HG02840 (cell line): Measurements from ENCODE around the gene NEDD9.

Source experiments
- ATAC-seq: cut with Tn5 transposase; IDR thresholded peaks from one replicate; pipeline ENCODE4 v1.9.1; 2021; ENCODE audit warnings: mild to moderate bottlenecking, moderate library complexity, moderate number of reproducible peaks; ENCODE audit not compliant: unreplicated experiment, low FRiP score

Gene NEDD9

DNA sequence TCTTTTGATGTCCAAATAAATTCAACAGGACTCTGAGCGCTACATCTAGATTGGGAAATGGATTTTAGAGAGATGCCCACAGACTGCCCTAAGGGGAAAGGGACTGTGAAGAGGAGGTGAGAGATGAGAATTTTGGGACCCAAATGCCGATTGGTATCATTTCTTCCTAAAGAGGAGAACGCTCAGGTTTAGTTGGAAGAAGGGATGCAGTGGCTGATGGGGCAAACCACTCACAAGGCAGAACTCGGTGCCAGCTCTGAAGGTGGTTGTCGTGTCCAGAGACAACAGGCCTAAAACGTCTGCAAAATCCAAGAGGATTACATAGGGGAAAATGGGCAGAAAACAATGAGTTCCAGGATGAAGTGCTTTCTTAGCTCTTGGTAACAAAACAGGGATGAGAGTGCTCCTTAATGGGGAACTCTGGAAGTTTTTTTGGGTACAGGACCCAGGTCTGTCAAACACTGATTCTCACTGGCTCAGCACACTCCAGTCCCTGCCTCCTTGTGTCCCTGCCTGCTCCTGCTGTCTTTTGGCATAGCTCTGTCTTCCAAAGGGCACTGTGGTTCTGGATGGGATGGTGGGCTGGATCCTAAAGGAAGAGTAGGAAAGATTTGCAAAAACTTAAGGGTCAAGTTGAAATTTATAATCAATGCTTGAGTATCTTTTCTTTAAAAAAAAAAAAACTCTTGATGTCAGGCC is 29.0 kb downstream of the NEDD9 start:
- no peak for ATAC-seq

- no peak for ATAC-seq
Observed at GRCh38 chr6:11202513-11203305, 29.8 kb downstream of the NEDD9 start.

GRCh38 chr6:11201772-11202512 is 30.5 kb downstream of the NEDD9 start:
- no peak for ATAC-seq

DNA sequence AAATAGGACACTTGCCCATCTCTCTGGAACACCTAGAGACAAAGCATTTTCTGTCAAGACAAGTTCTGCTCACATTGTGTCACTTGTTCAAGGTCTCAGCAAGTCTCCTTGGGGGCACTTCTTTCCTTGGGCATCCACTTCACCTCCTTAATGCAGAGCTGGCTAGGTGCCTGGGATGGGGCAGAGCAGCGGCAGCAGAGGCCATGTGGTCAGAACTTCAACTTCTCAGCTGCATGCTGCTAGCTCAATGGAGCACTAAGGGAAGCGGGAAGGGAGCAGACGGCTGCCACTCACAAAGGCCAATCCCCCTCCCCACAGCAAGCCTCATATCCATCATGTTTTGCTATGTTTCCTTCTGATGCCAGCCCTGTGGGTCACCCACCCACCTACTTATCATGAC is 31.5 kb downstream of the NEDD9 start:
- no peak for ATAC-seq

DNA sequence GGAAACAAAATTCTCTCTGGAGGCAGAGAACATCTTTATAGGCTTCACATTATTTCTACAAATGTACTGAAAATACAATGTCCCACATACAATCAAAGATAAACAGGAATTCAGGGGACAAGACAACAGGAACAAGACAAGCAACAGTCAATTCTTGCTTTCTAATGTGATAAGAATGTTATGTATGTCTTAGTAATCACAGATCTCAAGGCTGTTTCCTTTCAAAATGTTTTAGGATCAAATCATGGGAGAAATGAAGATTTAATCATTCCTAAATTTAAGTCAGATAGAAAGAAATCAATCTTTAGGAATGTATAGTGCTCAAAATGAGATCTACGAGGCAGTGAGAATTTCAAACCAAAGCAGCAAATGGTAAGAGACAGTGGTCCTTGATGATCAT is 32.1 kb downstream of the NEDD9 start:
- ATAC-seq = no peak

GRCh38 chr6:11198663-11199603 is 33.5 kb downstream of the NEDD9 start:
- no peak for ATAC-seq

- no peak for ATAC-seq
Observed at GRCh38 chr6:11197850-11198249, 34.6 kb downstream of the NEDD9 start.

DNA sequence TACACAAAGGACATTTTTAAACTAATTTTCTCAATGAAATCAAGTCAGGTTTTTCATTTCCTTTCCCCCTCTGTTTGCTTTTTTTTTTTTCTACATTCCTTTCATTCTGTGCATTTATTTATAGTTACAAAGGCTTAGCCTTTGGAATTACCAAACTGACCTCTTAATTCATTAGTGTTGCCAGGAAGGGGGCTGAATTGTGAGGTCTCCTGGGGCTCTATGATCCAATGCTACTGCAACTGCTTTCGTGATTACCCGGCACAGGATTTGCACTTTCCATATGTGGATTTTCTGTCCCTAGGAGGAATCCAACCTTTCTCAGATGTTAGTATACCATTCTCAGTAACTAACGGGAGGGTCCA is 35.3 kb downstream of the NEDD9 start:
- ATAC-seq = no peak

DNA sequence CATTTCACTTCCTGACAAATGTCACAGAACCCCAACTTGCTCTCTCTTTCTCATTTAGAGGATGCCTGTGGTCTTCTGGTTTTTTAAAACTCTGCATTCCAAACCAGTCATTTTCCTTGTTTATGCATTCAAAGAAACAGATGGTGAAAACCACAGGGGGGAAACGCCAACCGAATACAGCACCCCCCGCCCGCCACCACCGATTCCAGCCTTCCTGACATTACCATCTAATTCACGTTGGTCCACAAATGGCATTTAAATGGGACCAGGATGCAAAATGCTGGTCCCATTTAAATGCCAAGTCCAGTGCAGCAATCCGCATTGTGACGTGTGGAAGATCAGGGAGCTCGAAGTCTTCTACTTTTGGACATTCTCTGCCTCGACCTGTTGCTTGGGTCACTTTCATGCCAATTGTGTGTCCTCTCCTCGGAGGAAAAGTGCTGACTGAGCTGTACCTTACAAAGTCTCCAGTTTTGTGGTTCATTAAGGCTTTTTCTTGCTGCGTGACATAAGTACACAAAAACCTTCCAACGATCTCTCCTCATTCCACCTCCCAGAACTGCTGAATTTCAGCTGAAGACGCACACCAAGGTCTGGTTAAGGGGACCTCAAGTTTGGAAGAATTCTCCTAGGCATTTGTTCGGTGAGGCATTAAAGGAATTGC is 35.8 kb downstream of the NEDD9 start:
- no peak for ATAC-seq

DNA sequence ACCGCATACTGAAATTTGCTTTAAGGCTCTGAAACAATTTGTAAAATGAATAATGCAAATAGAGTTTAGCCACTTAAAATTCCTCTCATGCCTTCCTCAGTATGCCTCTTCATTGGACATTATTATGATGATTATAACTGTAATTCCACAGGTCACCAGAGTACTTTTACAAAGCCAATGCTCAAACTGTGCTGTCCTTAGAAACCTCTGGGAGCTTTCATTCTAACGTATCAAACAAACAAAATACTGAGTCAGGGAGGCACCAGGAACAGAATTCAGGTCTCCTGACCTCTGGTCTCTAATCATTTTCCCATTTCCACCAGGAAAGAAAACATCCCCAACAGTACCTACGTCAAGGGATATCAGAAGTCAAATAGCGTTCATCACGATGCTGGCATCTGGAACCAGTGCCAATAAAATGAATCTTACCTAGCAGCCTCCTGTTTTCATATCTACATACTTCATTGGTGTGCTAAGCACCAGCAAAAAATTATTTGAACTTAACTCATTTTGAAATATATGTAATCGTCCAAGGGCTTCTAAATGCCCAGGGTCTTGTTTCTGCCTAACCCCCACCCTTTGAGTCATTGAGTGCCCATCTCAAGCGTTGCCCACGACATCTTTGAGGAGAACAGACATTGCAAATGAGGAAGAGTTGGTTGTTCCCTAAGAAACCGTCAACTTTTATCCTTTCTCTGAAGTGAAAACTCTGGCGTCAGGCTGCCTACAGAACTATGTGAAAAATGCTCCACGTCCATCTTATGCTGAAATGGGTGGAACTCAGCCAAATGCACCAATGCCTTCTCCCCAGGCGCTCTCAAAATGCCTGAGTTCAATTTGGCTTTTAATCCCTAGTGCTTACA is 37.9 kb downstream of the NEDD9 start:
- ATAC-seq = no peak

- ATAC-seq = no peak
Observed at GRCh38 chr6:11193434-11193833, 39.0 kb downstream of the NEDD9 start.

DNA sequence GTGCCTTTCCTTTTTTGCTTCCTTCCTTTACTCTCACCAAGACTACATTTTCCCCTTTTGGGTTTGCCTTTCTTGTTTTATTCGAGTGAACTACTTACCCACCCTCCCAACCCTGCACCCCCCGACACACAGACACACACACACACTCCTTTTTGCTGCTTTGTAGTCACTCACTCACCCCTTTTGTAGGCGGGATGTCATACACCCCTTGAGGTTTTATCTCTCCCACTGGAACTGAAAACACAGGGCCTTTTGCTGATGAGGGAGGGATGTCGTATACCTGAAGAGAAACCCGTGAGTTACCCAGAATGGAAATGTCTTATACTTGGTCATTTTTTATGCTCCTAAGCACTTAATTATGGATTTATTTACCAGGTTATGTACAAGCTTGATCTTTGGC is 40.3 kb downstream of the NEDD9 start:
- no peak for ATAC-seq

DNA sequence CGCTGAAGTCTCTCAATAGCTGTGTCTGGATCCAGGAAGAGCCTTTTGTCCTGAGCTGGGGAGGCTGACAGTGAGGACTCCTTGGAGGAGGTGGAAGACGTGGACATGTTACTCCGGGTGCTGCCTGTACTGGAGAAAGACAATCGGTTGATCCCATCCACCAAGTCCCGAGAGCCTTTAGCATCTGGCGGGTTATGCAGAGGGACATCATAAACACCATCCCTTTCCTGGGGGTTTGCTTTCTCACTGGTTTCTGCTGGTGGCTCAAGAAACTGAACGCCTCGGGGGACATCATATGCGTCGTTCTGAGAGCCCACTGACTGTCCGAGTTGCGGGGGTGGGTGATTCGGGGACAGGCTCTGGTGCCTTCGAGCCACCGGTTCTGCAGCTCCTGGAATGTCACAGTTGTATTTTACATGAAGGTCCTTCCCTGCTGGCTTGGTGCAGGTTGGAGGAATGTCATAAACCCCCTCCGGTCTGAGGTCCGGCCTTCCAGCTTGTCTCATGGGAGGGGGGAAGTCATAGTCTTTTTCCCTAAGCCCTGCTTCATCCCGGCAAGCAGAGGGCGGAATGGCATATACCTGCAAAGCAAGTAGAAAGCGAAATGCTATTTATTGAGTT is 41.7 kb downstream of the NEDD9 start:
- ATAC-seq = no peak

DNA sequence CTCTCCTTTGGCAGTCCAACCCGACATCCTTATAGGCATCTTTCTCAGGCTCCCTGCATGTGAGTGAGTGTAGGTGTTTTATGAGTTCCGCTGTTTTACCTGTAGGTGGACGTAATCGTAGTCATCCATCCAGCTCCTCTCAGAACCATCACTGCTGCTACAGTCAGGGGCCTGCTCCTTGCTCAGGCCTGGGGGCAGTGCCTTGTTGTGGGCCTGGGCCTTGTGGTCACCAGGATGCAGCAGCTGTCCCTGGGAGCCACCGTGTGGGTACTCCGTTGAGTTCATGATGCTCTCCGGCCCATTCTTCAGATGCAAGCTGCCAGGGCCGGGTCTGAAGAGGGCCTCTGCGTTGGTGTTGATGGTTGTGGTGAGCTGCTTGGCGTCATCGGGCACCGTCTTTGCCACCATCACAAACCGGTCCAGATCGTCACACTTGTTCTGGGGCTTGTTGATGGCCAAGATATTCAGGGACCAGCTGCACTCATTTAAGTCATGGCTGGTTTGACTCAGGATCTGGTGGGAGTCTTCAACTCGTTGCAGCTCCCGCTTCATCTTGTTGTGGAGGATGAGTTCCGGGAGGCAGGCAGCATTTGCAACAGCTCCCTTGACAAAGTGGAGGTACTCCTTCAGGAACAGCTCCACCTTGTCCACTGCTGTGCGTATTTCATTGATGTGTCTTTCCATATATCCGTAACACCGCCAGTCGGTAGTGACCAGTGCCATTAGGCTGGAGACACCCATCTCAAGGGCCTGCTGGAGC is 42.4 kb downstream of the NEDD9 start:
- ATAC-seq = no peak

DNA sequence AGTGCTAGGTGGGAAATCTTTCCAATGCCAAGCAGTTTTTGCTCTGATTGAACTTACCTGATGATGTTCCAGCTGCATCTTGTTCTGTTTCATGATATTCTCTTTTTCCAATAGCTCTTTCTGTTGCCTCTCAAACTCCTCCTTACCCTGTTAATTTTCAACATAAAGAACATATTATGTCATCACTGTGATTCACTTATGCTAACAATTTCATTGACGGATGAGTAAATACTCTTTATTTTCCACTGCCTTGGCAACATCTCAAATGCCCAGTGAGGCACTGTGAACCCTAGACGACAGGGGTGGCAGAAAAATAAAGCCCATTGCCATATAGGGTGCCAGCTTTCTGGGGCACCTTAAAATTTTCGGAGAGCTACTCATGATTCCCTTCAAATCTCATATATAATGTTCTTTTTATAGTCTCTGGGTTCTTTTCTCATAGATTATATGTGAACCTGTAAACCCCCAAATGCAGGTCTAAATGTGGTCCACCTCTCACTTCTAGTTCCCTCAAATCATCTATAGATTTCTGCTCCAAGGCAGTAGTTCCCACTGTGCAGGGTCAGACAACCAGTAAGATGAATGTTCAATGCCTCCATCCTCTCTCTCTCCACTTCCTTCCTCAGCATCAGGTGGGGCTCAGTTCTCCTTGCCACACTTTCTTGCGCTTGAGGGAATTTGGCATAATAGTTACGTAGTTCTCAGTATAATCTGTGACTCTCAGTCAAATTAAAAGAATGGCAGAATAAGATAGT is 44.1 kb downstream of the NEDD9 start:
- no peak for ATAC-seq

DNA sequence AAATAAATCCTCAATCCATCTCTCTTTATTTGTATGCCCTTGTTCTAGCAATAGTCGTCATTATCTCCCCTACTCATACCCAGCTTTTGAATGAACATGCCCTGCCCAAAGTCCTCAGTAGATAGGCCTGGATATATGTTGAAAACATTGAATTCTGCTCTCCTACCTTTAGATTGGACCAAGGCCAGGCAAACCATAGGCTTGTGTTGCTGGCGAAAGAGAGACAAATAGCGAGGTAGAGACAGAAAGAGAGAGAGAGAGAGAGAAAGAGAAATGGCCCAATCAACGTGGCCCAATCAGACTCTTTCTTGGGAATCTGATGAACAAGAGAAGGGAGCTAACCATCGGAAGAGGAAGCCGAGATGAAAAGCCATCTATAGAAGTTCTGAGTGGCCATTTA is 45.2 kb downstream of the NEDD9 start:
- no peak for ATAC-seq

- ATAC-seq = no peak
Observed at GRCh38 chr6:11185204-11185842, 47.1 kb downstream of the NEDD9 start.
